ENCODE results near the gene ZNF660.
A peak's percentile ranks its signal among the peaks of the same experiment; 100 is the strongest.

Gene ZNF660

DNA sequence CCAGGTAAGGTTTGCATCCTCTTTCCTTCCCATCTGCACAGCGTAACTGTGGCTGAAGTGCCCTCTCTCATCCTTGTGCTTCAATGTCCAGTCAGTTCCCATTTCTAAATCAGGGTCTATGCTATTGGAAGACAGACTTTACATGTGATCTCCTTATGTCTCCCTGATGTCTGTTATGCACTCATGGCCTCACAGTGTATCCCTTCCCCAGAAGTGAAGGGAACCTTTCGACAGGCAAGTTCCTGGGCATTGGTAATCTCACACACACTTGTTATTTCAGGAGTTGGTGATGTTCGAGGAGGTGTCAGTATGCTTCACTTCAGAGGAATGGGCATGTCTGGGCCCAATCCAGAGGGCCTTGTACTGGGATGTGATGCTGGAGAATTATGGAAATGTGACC, 47.4 kb downstream of the ZNF660 start:
- H3K36me3 ChIP-seq (ENCODE audit: insufficient read depth, low read length), result peaks cover 65% of the 10 kb centered on the region

GRCh38 chr3:44642337-44642736, 57.6 kb downstream of the ZNF660 start:
- H3K79me2 ChIP-seq (ENCODE audit: control insufficient read depth, insufficient read depth, low read length, unreplicated experiment), result no peaks in the 10 kb centered on the region
- H3K4me3 ChIP-seq (ENCODE audit: low read depth, low read length), result no peak overlapping the region
- H2AFZ ChIP-seq (ENCODE audit: low read length, unreplicated experiment), result no peak overlapping the region
- no peaks in the 10 kb centered on the region for H3K4me1 ChIP-seq (ENCODE audit: control insufficient read depth, insufficient read depth, low read length, unreplicated experiment)
- no peak overlapping the region for H3K27ac ChIP-seq (ENCODE audit: low read depth, low read length)
- no peaks in the 10 kb centered on the region for H3K27me3 ChIP-seq (ENCODE audit: insufficient read depth, low read length)
- H3K36me3 ChIP-seq (ENCODE audit: insufficient read depth, low read length), result peaks cover 67% of the 10 kb centered on the region

More for the DNA sequence above, 47.4 kb downstream of the ZNF660 start:
- Histone ChIP-seq H3K79me2 (ENCODE audit: control insufficient read depth, insufficient read depth, low read length, unreplicated experiment) (peaks cover 21% of the 10 kb centered on the region), H3K4me1 (ENCODE audit: control insufficient read depth, insufficient read depth, low read length, unreplicated experiment) (no peaks in the 10 kb centered on the region), H3K27me3 (ENCODE audit: insufficient read depth, low read length) (no peaks in the 10 kb centered on the region), H2AFZ (ENCODE audit: low read length, unreplicated experiment) (no peak overlapping the region), H3K4me3 (ENCODE audit: low read depth, low read length) (no peak overlapping the region), H3K27ac (ENCODE audit: low read depth, low read length) (no peak overlapping the region)

- H3K27ac ChIP-seq (ENCODE audit: low read depth, low read length), result no peak overlapping the region
- no peaks in the 10 kb centered on the region for H3K79me2 ChIP-seq (ENCODE audit: control insufficient read depth, insufficient read depth, low read length, unreplicated experiment)
- H3K4me3 ChIP-seq (ENCODE audit: low read depth, low read length), result no peak overlapping the region
- no peaks in the 10 kb centered on the region for H3K27me3 ChIP-seq (ENCODE audit: insufficient read depth, low read length)
- H3K4me1 ChIP-seq (ENCODE audit: control insufficient read depth, insufficient read depth, low read length, unreplicated experiment), result peaks cover 7% of the 10 kb centered on the region
- H3K36me3 ChIP-seq (ENCODE audit: insufficient read depth, low read length), result peaks cover 61% of the 10 kb centered on the region
- H2AFZ ChIP-seq (ENCODE audit: low read length, unreplicated experiment), result no peak overlapping the region
Measured at GRCh38 chr3:44643024-44643423, 58.3 kb downstream of the ZNF660 start.

DNA sequence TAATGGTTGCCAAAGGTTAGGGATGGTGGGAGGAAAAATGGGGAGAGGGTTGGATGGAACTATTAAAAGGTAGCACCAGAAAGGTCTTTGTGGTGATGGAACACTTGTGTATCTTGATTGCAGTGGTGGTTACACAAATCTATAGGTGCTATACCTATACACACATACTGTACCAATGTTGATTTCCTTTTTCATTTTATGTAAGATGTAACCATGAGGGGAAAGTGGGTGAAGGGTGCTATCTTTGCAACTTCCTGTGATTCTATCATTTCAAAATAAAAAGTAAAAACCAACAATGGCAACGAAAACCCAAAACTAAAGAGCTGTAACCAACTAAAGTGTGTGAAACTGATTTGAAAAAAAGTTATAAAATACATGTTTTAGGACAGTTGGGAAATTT, 63.0 kb downstream of the ZNF660 start:
- peak overlapping the region; percentile 95 for H3K4me3 ChIP-seq (ENCODE audit: low read depth, low read length)
- peak overlapping the region; percentile 98 for H2AFZ ChIP-seq (ENCODE audit: low read length, unreplicated experiment)
- peaks cover 8% of the 10 kb centered on the region for H3K4me1 ChIP-seq (ENCODE audit: control insufficient read depth, insufficient read depth, low read length, unreplicated experiment)
- H3K27me3 ChIP-seq (ENCODE audit: insufficient read depth, low read length), result no peaks in the 10 kb centered on the region
- no peak overlapping the region for H3K27ac ChIP-seq (ENCODE audit: low read depth, low read length)
- H3K79me2 ChIP-seq (ENCODE audit: control insufficient read depth, insufficient read depth, low read length, unreplicated experiment), result peaks cover 19% of the 10 kb centered on the region
- H3K36me3 ChIP-seq (ENCODE audit: insufficient read depth, low read length), result peaks cover 39% of the 10 kb centered on the region

GRCh38 chr3:44648564-44649229, 63.9 kb downstream of the ZNF660 start, which contains the start of gene ZNF35:
TSS of gene ZNF35 (plus strand) at chr3:44648732. CDS start at chr3:44651068, 2,336 bp downstream.
- Histone ChIP-seq H3K27me3 (ENCODE audit: insufficient read depth, low read length) (no peaks in the 10 kb centered on the region), H3K79me2 (ENCODE audit: control insufficient read depth, insufficient read depth, low read length, unreplicated experiment) (peaks cover 19% of the 10 kb centered on the region), H3K27ac (ENCODE audit: low read depth, low read length) (peak within 1 kb of the TSS; percentile 24; the same call in 1 of the 2 replicates), H2AFZ (ENCODE audit: low read length, unreplicated experiment) (peak within 1 kb of the TSS; percentile 98), H3K36me3 (ENCODE audit: insufficient read depth, low read length) (peaks cover 39% of the 10 kb centered on the region), H3K4me3 (ENCODE audit: low read depth, low read length) (peak within 1 kb of the TSS; percentile 95), H3K4me1 (ENCODE audit: control insufficient read depth, insufficient read depth, low read length, unreplicated experiment) (peaks cover 8% of the 10 kb centered on the region)
